Stimulated activated CD4-positive, alpha-beta T cell treated with anti-CD3 and anti-CD28 coated beads, Interleukin-2, amount 100 ng/mL, for 48 hours (primary cell): ENCODE measurements around the gene NKTR.

ENCODE experiments used
- DNase-seq, 2 donors: peaks; one replicate each; pipeline ENCODE4 v3.0.0-alpha.2; 2020

NKTR gene

DNA sequence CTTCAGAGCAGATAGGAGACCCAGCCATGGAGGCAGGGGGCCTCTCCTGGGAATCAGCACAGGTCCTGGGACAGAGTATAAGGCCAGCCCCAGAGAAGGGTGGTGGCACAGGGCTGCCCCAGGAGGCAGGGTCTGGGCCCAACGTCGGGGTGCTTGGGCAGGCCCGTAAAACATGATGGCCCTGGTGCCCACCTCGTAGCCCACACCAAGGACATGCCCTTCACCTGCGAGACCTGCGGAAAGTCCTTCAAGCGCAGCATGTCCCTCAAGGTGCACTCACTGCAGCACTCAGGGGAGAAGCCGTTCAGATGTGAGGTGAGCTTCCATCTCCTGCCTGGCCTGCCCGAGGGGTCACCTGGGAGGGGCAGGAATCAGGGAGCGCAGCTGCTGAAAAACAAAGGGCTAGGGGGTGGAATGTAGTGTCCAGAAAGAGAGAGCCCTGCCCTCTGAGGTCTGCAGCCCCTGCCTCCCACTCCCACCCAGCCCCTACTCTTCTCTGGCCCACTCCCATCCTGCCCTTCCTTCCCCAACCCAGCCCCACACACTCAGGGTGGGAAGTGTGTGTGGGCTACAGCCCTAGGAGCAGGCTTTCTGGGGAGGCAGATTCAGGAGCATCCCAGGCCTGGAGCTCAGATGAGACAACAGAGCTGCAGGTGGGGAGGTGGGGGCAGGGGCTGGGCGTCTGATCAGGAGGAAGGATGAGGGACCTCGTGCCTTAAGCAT lies 62.5 kb downstream of the NKTR start:
- no peak for DNase-seq

DNA sequence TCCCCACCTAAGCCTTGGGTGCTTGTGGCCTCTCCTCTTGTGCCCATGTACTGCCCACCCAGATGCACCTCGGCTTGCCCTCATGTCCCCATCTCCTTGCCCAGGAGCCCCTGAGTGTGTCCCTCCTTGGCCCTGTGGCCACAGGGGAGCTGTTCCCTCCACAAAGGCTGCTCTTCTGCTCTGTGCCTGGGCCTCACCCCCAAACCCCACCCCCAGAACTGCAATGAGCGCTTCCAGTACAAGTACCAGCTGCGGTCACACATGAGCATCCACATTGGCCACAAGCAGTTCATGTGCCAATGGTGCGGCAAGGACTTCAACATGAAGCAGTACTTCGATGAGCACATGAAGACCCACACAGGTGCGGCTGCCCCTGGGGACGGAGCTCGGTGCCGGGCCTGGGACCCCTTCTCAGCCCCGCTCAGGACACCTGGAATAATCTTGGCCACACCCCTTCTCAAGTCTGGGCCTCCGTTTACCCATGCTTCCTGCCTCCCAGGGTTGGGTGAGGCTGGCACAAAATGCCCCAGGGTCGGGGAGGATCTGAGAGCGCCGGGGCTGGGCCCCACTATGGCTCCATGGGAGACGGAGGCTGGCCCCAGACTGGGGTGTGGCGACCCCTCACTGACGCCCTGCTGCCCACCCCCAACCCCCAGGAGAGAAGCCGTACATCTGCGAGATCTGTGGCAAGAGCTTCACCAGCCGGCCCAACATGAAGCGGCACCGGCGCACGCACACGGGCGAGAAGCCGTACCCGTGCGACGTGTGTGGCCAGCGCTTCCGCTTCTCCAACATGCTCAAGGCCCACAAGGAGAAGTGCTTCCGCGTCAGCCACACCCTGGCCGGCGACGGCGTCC lies 63.3 kb downstream of the NKTR start:
- DNase-seq = no peak

DNA sequence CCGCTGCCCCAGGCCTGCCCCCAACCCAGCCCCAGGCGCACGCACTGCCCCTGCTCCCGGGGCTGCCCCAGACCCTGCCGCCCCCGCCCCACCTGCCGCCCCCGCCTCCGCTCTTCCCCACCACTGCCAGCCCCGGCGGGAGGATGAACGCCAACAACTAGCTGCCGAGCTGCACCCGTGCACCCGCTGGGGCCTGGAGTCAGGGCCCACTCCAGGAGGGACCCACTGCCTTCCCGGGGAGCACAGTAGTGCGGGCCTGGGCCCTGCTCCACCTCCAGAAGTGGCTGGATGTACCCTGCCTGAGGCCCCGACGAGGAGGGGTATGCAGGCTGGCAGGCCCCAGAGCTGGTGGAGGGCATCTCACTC lies 63.9 kb downstream of the NKTR start:
- DNase-seq = no peak

DNA sequence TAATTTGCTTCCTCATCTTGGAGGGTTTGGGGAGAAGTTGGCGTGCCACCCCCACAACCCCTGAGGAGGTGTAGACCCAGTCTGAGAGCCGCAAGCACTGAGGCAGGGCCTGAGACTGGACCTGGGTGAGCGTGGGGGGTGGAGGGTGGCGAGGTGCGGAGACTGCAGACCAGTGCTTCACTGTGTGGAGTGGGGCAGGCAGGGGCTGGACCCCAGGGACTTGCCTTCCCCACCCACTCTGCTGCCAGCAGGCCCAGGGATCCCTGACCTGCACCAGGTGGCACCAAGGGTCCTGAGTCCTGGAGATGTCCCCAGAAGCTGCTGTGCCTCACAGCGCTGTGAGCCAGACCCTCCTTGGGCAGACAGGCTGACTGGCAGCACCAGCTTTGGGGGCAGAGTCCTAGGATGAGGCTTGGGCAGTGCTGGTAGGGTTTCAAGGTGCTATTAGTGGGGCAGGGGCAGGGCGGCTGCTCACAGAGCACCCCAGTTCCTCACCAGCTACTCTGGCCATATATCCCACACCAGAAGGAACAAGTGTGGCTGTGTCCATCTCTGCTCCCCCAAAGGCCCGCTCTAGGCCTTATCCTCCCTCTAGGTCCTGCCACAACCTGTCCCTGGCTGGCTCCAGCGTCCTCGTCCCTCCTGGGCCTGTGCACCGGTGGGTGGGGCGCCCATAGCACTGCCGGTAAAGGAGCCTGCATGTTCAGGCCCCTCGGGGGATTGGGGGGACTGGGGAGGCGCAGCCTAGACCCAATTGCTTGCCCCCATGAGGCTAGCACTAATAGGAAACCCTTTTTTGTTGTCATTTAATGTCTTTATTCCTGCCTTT lies 64.8 kb downstream of the NKTR start:
- DNase-seq = no peak

DNA sequence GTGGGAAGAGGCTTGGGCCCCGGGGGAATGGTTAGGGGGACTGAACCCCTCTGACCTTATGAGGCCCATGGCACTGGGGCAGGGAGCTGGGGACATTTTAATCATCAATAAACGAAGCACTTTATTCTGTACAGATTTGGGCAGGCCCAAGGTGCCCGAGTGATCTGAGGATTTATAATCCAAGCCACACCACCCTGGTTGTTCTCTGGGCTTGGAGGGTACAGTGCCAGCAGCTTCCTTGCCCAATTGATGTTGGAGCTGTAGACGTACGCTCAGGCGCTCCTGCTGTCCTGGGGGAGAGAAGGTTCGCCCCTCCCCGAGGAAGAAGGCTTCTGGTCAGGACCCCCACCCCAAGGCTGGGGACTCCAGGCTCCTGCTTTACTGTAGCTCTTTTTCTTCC lies 65.5 kb downstream of the NKTR start:
- no peak for DNase-seq

DNA sequence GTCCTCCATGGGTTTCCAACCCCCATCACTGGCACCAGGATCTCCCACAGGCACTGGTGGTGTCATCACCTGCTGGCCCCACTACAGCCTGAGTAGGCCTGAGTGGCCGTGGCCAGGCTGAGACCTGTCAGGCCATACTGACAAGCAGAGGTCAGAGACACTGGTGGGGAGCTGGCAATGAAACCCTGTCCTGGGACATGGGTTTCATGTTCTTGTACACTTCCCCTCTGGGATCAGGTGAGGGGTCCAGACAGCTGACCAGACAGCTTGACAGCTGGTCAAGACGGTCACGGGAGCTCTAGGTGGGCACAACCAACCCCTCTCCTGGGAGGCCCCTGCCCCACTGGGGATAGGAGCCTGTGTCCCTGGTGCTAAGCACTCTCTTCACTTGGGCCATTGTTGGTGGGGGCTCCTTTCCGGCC lies 66.1 kb downstream of the NKTR start:
- no peak for DNase-seq

DNA sequence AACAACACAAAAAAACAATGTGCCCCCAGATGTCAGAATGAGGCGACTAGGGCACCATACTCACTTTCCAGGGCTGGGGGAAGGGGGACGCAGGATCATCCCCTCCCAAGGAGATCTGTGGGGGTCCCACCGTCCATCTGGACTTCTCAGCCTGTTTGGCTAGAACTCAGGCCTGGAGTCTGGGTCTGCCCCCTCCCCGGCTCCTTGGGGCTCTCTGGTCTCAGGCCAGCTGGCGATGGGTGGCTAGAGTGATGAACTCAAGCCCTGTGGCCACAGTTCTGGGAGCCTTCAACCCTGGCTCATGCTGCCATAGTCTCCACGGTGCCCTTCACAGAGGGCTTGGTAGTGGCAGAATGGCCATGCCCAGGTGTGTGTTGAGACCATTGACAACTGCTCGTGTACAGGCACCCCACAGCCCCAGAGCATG lies 66.6 kb downstream of the NKTR start:
- no peak for DNase-seq

DNA sequence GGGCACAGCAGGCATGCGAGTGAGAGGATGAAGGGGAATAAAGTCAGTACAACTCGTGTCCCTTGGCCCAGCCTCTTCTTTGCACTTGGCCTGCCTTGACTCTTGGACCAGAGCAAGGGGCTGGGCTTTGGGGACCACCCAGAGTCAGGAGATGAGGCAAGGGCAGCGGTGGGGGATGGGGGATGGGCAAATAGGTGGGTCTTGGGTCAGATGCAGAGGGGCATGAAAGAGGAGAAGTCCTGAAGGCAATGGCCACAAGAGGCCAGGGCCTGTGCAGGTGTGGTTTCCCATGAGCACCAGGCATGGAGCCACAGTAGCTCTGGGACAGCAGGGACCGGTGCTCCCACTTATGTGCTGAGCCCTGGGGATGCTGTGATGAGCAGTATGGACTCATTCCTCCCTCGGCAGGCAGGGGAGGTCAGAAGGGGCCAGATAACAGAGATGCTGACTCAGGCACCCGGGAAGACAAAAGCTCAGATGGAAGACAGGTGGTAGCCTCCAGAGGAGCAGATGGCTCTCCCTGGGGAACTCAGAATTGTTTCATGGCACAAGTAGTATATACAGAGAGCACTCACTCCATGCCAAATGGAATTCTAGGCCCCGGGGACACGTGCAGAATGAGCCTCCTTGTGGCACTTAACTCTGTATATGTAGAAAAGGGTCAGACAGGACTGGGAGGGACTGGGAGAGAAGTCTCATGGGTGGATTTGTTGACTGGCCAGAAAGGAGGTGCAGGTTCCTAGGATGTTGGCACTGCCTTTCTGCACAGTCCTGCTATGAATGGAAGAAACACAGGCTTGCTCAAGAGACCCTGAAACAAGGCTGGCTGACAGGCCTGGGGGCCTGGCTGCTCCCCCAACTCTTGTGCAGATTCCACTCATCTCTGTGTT lies 67.3 kb downstream of the NKTR start:
- no peak for DNase-seq

DNA sequence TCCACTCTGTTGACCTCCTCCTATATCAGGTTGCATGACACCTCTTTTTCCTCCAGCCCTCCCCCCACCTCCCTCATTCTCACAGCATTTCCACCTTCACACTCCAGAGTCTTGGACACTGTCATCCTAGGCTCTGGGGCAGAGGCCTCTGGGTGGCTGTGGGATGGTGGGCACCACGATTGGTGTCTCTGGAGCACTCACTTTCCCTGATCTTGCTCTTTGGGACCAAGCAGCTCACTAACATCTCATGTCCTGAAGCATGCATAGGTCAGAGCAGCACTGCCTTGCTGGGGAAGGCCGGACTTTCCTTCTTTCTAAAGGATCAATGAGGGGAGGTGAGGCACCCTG lies 67.9 kb downstream of the NKTR start:
- DNase-seq = no peak

DNA sequence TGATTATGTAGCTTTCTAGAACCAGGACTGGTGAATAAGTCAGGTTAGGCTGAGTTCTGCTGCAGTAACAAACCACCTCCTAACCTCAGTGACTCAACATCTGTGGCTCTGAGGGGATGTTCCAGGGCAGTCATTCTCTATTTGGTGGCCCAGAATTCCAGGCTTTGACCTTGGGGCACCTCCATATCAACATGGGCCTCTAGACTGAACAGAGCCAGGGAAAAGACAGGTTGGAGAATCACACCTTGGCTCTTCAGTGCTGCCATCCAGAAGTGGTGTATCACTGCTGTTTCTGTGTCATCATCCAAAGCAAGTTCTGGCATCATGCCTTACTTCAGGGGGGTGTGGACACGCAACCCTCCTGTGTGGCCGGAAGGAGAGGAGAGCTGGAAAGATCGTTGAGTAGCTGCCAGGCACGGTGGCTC lies 68.3 kb downstream of the NKTR start:
- no peak for DNase-seq

DNA sequence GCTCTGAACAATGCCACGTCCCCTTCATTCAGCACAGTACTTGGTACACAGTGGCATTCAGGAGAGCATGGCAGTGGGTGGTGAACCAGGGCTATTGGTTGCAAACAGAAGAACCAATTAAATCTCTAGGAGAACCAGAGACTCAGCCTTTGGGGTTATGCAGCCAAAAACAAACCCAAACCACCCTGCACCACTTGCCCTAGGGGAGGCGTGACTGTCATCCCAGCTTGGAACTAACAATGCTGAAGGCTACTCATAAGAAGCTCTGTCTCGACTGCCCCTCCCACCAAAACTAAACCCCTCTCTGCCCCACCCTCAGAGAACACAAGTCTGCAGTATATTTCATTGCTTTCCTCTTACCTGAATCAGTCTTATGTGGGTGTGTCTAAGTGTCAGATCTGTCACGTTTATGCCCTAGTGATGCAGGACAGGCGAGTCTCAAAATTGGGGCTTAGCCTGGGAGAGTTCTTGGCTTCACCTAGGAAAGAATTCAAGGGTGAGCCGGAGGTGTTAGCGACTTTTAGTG lies 69.6 kb downstream of the NKTR start:
- no peak for DNase-seq

DNA sequence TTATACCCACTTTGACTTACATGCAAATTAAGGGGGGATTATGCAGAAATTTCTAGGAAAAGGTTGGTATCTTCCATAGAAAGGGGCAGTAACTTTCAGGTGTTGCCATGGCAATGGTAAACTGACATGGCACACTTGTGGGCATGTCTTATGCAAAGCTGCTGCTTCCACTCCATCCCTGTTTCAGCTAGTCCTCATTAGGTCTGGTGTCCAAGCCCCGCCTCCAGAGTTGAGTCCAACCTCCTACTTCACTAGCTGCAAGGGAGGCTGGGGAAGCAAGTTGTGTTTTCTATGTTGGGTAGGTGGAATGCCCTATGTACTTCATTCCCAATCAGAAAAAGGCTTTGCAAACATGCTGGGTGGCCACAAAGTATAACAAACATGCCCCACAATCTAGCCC lies 70.2 kb downstream of the NKTR start:
- DNase-seq = no peak

DNA sequence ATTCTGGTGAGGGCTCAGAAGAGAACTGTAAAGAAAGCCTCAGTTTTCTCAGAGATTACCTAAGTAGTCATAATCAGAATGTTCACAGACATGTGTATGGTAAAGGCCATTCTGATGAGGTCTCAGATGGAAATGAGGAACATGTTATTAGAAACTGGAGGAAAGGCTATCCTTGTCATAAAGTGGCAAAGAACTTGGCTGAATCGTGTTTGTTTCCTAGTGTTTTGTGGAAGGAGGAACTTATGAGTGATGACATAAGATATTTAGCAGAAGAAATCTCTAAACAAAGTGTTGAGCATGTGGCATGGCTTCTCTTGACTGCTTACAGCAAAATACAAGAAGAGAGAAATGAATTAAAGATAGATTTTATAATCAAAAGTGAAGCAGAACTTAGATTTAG lies 72.0 kb downstream of the NKTR start:
- no peak for DNase-seq

DNA sequence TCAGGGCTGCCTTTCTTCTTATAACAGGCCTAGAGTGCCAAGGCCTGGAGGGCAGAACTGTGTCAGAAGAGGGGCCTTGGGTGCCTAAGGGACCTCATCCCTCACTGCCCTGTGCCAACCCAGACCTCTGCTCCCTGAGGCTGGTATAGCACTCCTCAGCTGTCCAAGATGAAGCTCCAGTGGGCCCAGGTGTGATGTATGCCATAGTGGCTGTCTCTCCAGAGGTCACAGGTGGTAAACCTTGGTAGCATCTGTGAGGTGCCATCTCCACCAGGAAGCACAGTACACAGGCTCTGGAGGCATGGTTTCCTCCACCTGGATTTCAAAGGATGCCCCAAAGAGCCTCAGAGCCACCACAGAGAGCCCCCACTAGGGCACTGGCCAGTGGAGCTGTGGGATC lies 72.6 kb downstream of the NKTR start:
- no peak for DNase-seq

DNA sequence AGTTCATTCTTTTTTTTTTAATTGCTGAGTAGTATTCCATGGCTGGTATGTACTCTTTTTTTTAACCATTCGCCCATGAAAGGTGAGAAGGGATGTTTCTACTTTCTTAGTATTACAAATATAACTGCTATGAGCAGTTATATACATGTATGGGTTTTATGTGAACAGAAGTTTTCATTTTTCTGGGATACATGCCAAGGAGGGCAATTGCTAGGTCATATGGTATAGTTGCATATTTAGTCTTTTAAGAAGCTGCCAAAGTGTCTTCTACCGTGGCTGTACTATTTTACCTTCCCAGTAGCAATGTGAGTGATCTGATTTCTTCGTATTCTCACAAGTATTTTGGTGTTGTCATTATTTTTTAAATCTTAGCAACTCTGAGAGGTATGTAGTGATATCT lies 73.7 kb downstream of the NKTR start:
- no peak for DNase-seq

DNA sequence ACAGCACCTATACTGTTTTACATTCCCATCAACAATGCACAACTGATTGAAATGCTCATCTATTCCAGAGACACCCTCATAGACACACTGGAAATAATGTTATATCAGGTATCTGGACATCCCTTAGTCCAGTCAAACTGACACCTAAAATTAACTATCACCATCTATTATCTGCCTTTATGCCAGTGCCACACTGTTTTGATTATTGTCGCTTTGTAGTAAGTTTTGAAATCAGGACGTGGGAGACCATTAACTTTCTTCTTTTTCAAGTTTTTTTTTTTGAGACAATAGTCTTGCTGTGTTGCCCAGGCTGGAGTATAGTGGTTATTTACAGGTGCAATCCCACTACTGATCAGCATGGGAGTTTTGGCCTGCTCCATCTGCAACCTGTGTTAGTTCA lies 75.4 kb downstream of the NKTR start:
- DNase-seq = no peak

DNA sequence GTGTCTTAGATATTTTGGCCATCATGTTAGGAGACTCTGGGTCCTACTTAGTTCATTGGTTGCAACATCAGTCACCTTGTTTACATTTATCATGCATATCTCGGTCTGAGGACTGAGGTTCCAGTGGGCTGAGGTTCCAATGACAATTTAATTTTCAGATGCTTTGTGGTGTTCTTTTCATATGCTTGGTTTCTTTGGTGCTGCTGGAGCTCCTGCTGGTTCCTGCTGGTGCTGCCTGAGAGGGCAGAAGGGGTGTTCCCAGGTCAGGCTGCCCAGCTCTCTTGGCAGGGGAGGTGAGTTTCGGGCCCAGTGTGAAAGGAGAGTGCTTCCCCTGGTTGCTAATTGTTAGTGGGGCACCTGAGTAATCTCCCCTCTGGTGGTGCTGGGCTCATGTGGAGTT lies 78.0 kb downstream of the NKTR start:
- DNase-seq = no peak

DNA sequence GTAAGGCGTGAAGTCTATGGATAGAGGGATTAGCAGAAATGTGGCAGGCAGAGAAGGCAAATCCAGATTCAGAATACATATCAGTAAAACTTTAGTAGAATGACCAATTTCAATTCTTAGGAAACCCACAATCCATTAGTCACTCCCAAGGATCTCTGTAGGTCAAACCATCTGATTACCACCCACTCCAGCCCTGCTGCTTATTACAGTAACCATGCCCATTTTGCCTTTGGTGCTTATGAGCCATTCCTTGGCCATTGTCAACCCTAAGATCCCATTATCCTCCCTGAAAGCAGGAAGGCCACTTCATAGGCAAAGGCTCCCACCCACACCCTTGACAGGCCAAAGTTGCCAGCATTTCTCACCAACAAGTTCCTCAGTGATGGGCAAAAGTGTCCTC lies 79.8 kb downstream of the NKTR start:
- no peak for DNase-seq

DNA sequence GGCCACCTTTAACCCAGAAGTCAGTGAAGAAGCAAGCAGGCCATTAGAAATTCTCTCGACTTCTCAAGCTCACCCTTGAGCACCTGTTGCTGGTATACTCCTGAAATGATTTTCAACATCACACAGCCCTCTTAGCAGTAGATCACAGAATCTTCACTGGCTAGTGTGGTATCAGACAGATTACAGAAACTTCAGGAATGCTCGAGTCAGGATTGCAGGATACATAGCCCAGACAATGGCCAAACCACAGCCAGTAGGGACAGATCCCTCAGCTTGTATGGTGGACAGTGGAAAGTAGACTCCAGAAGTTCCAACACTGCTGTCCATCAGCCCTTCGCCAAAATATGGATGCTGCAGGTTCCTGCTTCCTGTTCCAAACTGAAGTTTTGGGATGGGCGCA lies 80.3 kb downstream of the NKTR start:
- DNase-seq = no peak

DNA sequence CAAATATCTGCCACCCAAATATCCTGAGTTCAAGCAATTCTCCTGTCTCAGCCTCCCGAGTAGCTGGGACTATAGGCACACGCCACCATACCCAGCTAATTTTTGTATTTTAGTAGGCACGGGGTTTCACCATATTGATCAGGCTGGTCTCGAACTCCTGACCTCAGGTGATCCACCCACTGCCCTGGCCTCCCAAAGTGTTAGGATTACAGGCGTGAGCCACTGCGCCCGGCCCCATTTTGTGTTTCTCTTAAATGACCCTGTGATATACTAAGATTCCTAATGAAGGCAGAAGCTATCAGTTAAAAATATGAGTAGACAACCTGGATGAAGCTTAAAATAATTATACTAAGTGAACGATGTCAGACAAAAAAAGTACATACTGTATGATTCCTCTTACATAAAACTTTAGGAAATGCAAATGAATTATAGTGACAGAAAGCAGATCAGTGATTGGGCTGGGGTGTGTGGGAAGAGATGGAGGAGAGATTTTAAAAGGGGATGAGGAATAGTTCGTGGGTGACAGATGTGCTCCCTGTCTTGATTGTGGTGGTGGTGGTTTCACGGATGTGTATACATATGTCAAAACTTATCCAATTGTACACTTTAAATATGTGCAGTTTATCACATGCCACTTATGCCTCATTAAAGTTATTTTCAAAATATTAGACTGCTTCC lies 81.0 kb downstream of the NKTR start:
- DNase-seq = no peak

DNA sequence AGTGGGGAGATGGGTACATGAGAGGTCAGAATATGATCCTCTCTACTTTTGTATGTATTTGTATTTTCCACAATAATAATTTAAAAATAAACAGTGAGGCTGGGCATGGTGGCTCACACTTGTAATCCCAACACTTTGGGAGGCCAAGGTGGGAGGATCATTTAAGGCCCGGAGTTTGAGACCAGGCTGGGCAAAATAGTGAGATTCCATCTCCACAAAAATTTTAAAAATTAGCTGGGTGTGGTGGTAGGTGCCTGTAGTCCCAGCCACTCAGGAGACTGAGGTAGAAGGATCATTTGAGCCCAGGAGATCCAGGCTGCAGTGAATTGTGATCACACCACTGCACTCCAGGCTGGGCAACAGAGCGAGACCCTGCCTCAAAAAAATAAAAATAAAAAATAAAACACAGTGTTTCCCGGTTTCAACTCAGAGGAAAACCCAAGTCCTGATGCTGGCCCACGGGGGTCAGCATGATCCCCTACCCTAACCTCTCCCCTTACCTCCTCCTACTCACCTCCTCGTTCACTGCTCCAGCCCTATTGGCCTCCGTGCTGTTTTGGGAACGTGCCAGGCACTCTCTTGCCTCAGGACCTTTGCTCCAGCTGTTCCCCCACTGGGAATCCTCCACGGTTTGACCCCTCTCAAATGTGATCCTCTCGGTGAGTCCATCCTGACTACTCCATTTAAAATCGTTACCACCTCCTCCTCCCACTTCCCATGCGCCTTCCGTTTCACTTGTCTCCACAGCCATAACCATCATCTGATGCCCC lies 82.0 kb downstream of the NKTR start:
- no peak for DNase-seq
